Transverse colon (tissue), 4 donors: ENCODE data around the gene PIR. TPM values are rescaled to one million over a fixed set of nuclear protein-coding genes. Genes with fewer than 3 reads are reported as not detected.

Experiments
- DNase-seq: peaks from one replicate; pipeline ENCODE4 v3.0.0-alpha.2; 2019
- H3K27ac ChIP-seq, 4 donors: fragments of 200-600 bp; sonication (generic); 2 replicates each; pipeline ENCODE4 v1.5.1; 2016 to 2018; ENCODE audit warnings: inconsistent platforms in 4 of 4
- H3K27me3 ChIP-seq: fragments of 200-600 bp; sonication (generic); 2 replicates; pipeline ENCODE4 v1.5.1; 2017; ENCODE audit warnings: inconsistent platforms
- H3K36me3 ChIP-seq, 4 donors: fragments of 200-600 bp; sonication (generic); 2 replicates each; pipeline ENCODE4 v1.5.1; 2017 to 2019; ENCODE audit warnings: inconsistent platforms in 4 of 4
- H3K4me1 ChIP-seq, 4 donors: fragments of 200-600 bp; sonication (generic); 2 replicates each; pipeline ENCODE4 v1.5.1; 2017 to 2020; ENCODE audit warnings: inconsistent platforms in 4 of 4
- H3K4me3 ChIP-seq, 4 donors: fragments of 200-600 bp; sonication (generic); 1 replicate in 1 of 4; 2 replicates in 3 of 4; pipeline versions ENCODE4 v1.5.1 to v1.6.1; 2017 to 2019; ENCODE audit warnings: inconsistent platforms in 4 of 4
- H3K9me3 ChIP-seq, 2 donors: fragments of 200-600 bp; sonication (generic); 2 replicates each; pipeline ENCODE4 v1.5.1; 2017 to 2019; ENCODE audit warnings: inconsistent platforms in 2 of 2
- EP300 ChIP-seq: sonication (generic); formaldehyde crosslinking; IDR thresholded peaks from one replicate; pipeline ENCODE4 v1.6.1; 2017; ENCODE audit warnings: antibody characterized with exemption, low read depth
- POLR2A ChIP-seq: fragments of 450-650 bp; IDR thresholded peaks from one replicate; pipeline ENCODE4 v1.6.1; 2016; ENCODE audit warnings: antibody characterized with exemption, mild to moderate bottlenecking, moderate library complexity
- POLR2AphosphoS5 ChIP-seq, 3 donors: sonication (generic); formaldehyde crosslinking; IDR thresholded peaks; one replicate each; pipeline ENCODE4 v1.6.1; 2016; ENCODE audit warnings: antibody characterized with exemption in 3 of 3
- WGBS, 2 donors: methylation state at CpG; one replicate each; pipeline ENCODE4 v1.1.5; 2018; ENCODE audit warnings: low coverage in 1 of 2; 5-methylcytosine and 5-hydroxymethylcytosine counted together
- in situ Hi-C, 4 donors: fragments of 200-750 bp; cut with MboI; loops; one replicate each; pipeline versions ENCODE4 v1.15.0 to v1.15.1; 2017; ENCODE audit warnings: low sequenced_read_pairs in 3 of 4, low pct_ligation_motif_present in 1 of 4, low pct_unique_long_range_greater_than_20kb in 1 of 4
- intact Hi-C: fragments of 100-400 bp; cut with DNase I; formaldehyde crosslinking; loops from one replicate; pipeline ENCODE4 v1.15.1; 2023; ENCODE audit warnings: low total_unique reads
- total RNA-seq, 4 donors: library from RNA; depleted of rRNA; stranded (reverse); fragments of >200 nt; gene quantifications; one replicate each; pipeline ENCODE4 v1.1.0, GENCODE V29; 2016
- TF ChIP-seq, protein P1 (sequence below), 5 experiments: fragments of 200-600 bp in 3 of 5; fragments of 450-650 bp in 2 of 5; sonication (generic) in 3 of 5; IDR thresholded peaks; 1 replicate in 2 of 5; 2 replicates in 3 of 5; pipeline ENCODE4 v1.5.1; 2016 to 2017; ENCODE audit warnings: antibody characterized with exemption in 5 of 5, inconsistent platforms in 3 of 5, mild to moderate bottlenecking in 2 of 5, moderate library complexity in 1 of 5

Gene PIR
- total RNA-seq, 4 donors from 2014 or later: 10.0 to 85.8 (median 11.6) TPM; not detected in 1

DNA sequence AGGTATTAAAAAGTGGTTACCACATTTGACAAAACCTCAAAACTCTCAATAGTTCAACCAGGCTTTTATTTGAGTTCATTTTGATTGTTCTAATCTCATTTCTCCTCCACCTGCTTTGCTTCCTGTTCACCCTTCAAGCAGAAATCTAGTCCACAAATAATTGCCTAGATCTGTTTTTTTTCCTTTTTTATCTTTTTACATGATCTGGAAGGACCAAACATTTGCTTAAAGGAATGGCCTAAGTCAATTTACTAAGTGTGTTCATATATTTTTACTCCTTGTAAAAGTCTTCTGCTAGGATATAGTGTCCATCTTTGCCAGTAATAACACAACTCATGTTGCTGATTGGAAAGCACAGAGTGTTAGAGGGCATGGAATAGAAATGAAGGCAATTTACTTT, 82.7 kb downstream of the PIR start:
- H3K4me3 ChIP-seq: no peak overlapping the region
- H3K4me1 ChIP-seq: no peaks in the 10 kb centered on the region
- H3K36me3 ChIP-seq: no peaks in the 10 kb centered on the region
- H3K27ac ChIP-seq: no peak overlapping the region
- DNase-seq: no peak
- intact Hi-C loops (no loop called here), in situ Hi-C loops (no loop called here)
- TF ChIP-seq, protein P1, sequence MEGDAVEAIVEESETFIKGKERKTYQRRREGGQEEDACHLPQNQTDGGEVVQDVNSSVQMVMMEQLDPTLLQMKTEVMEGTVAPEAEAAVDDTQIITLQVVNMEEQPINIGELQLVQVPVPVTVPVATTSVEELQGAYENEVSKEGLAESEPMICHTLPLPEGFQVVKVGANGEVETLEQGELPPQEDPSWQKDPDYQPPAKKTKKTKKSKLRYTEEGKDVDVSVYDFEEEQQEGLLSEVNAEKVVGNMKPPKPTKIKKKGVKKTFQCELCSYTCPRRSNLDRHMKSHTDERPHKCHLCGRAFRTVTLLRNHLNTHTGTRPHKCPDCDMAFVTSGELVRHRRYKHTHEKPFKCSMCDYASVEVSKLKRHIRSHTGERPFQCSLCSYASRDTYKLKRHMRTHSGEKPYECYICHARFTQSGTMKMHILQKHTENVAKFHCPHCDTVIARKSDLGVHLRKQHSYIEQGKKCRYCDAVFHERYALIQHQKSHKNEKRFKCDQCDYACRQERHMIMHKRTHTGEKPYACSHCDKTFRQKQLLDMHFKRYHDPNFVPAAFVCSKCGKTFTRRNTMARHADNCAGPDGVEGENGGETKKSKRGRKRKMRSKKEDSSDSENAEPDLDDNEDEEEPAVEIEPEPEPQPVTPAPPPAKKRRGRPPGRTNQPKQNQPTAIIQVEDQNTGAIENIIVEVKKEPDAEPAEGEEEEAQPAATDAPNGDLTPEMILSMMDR (IDR thresholded peaks at IDR 0.05): no peak
- TF ChIP-seq POLR2A: no peak
- no peaks in the 10 kb centered on the region for H3K9me3 ChIP-seq
- H3K27me3 ChIP-seq: no peaks in the 10 kb centered on the region

DNA sequence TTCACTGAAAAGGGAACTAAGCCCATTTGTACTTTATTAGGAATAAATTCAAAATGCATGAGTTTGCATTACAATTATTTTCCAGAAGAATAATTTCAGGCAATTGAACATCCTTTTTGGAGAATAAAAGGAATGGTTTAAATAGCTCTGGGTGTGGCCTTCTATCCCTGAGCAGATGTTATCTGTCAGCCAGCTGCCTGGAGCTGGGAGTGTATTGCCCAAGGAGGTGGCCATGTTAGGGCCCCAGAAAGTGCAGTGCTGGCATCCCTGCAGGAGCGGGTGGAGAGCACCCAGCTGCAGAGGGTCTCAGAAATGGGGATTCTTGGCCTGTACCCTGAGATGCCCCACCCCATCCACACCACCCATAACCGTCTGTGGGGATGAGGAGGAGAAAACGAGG, 87.3 kb downstream of the PIR start:
- 81% methylated on average over 3 of the region's 3 CpGs; no CpG with 5 or more reads in 1 of the 2 donors for WGBS, 2 donors
- Histone ChIP-seq H3K27ac (no peak overlapping the region), H3K4me3 (no peak overlapping the region), H3K36me3 (no peaks in the 10 kb centered on the region), H3K9me3 (no peaks in the 10 kb centered on the region), H3K4me1 (no peaks in the 10 kb centered on the region), H3K27me3 (no peaks in the 10 kb centered on the region)
- DNase-seq: no peak
- TF ChIP-seq, protein P1 (IDR thresholded peaks at IDR 0.05): no peak
- no peak for TF ChIP-seq EP300
- no peak for TF ChIP-seq POLR2AphosphoS5 (IDR thresholded peaks at IDR 0.05)
- no peak for TF ChIP-seq POLR2A
- in situ Hi-C loops (no loop called here), intact Hi-C loops (no loop called here)

DNA sequence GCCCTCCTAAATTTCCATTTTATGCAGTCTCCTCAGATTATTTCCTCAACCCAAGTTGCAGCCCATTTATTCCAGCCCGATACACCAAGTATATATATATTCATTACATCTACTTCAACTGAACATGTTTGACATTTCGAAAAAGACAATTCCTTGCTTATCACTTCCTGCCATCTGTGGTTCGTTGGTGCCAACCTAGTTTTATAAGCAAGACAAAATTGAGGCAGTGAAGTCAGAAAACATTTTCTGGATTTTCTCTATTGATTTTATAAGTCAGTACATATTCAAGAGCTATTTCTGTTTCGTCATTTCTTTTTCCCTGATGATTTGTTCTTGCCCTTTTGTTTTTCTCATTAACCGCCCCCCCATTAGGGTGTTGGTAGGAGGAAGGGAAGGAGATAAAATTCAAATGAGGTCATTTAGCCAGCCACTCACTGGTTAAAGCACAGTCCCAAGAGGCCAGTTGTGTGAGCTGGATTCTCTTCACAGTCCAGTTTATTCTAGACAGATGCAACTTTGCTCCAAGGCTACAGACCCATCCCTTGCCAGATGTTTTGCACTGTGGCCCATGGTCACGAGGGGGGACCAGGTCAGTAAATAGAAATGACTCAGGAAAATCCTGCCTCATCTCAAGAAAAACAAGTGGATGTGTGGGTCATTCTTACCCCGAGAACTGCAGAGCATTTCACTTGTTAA, 88.6 kb downstream of the PIR start:
- Histone ChIP-seq H3K27ac (no peak overlapping the region), H3K27me3 (no peaks in the 10 kb centered on the region), H3K9me3 (no peaks in the 10 kb centered on the region), H3K36me3 (no peaks in the 10 kb centered on the region), H3K4me1 (no peaks in the 10 kb centered on the region), H3K4me3 (no peak overlapping the region)
- intact Hi-C loops: no loop called here
- in situ Hi-C loops: no loop called here
- WGBS, 2 donors: 59 to 71% methylated on average over 3 to 7 of the region's 7 CpGs
- DNase-seq: peak; percentile 9
- no peak for TF ChIP-seq EP300
- no peak for TF ChIP-seq POLR2A
- TF ChIP-seq, protein P1 (IDR thresholded peaks at IDR 0.05): no peak
- no peak for TF ChIP-seq POLR2AphosphoS5 (IDR thresholded peaks at IDR 0.05)

DNA sequence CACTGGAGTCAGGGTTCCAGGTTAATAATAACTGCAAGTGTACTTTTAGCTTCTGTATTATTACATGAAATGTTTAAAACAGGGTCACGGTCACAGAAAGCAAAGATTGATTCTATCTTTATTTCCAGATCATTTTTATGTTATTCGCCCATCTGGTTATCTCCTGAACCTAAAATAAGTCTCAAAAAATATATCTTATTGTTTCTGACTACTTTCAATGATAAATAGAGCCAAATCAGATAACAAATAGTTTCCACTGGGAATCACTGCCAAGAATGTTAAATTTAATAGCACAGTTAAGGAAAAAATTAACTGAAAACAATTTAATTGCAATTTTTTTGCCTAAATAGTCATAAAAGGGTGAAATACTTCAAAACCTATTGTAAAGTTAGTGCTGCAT, 91.8 kb downstream of the PIR start:
- intact Hi-C loops: no loop called here
- H3K27ac ChIP-seq: no peak overlapping the region
- no peaks in the 10 kb centered on the region for H3K27me3 ChIP-seq
- no peaks in the 10 kb centered on the region for H3K36me3 ChIP-seq
- DNase-seq: no peak
- in situ Hi-C loops: no loop called here
- TF ChIP-seq POLR2AphosphoS5 (IDR thresholded peaks at IDR 0.05) (no peak), POLR2A (no peak)
- no peak overlapping the region for H3K4me3 ChIP-seq
- WGBS, 2 donors: 37 to 100% methylated on average over 2 of the region's 2 CpGs
- H3K9me3 ChIP-seq: no peaks in the 10 kb centered on the region
- H3K4me1 ChIP-seq: no peaks in the 10 kb centered on the region

DNA sequence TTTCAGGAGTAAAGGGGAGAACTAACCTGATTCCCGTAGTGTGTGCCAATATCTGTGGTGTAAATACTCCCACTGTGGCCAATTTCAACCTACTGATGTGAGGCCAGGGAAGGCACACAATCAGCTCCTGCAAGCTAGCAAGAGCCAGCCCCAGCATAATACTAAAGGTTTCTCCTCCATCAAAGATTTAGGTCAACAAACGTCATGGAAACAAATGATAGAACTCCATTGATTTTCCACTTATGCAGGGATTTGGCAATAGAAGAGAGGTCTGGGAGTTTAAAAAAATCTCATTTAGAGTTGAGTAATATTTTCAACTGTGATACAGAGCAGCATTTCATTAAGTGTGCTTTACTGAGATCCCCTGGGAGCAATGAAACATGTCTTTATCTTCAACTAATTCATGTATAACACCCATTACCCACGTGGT, 93.2 kb downstream of the PIR start:
- no peaks in the 10 kb centered on the region for H3K9me3 ChIP-seq
- H3K27me3 ChIP-seq: no peaks in the 10 kb centered on the region
- DNase-seq: no peak
- in situ Hi-C loops: no loop called here
- H3K36me3 ChIP-seq: no peaks in the 10 kb centered on the region
- TF ChIP-seq EP300: no peak
- TF ChIP-seq POLR2AphosphoS5 (IDR thresholded peaks at IDR 0.05): no peak
- no peak for TF ChIP-seq POLR2A
- TF ChIP-seq, protein P1 (IDR thresholded peaks at IDR 0.05): no peak
- H3K4me3 ChIP-seq: no peak overlapping the region
- no peak overlapping the region for H3K27ac ChIP-seq
- intact Hi-C loops: no loop called here
- H3K4me1 ChIP-seq: no peaks in the 10 kb centered on the region
- whole genome bisulfite sequencing, 2 donors: 25 to 60% methylated on average over 1 to 3 of the region's 3 CpGs
